Measurements from ENCODE around the gene RPS2.
"Not testable (repeated sequence)": the region's sequence is repeated elsewhere in the genome, so short reads cannot be mapped to it uniquely, and the experiment has no call there.

Gene RPS2

GRCh38 chr16:1964506-1965395 is at the start of gene RPS2:
RPS2 (minus strand) TSS chr16:1964826; CDS start chr16:1964625, 201 bp downstream.
- DNase-seq (ENCODE audit: low spot score) = peak; percentile 97

GRCh38 chr16:2013527-2013926 is 48.9 kb upstream of the RPS2 start:
- DNase-seq (ENCODE audit: low spot score) = no peak

GRCh38 chr16:2011726-2012125 is 47.1 kb upstream of the RPS2 start:
- DNase-seq (ENCODE audit: low spot score) = not testable (repeated sequence)

GRCh38 chr16:2009791-2010510 is 45.3 kb upstream of the RPS2 start, which contains the start of gene ZNF598:
ZNF598 (minus strand) TSS chr16:2009821.
- peak; percentile 89 for DNase-seq (ENCODE audit: low spot score)

GRCh38 chr16:2009164-2009711 is 44.6 kb upstream of the RPS2 start:
- no peak for DNase-seq (ENCODE audit: low spot score)

GRCh38 chr16:2008631-2009163 is 44.1 kb upstream of the RPS2 start:
- DNase-seq (ENCODE audit: low spot score) = no peak

- DNase-seq (ENCODE audit: low spot score) = no peak
Observed at GRCh38 chr16:2008009-2008526, 43.4 kb upstream of the RPS2 start.

- DNase-seq (ENCODE audit: low spot score) = no peak
Observed at GRCh38 chr16:2007081-2007836, 42.6 kb upstream of the RPS2 start.

- DNase-seq (ENCODE audit: low spot score) = no peak
Observed at GRCh38 chr16:2006317-2006716, 41.7 kb upstream of the RPS2 start.

- DNase-seq (ENCODE audit: low spot score) = peak; percentile 58
Observed at GRCh38 chr16:2005646-2006045, 41.0 kb upstream of the RPS2 start.

GRCh38 chr16:2004795-2005517 is 40.3 kb upstream of the RPS2 start:
- DNase-seq (ENCODE audit: low spot score) = no peak

GRCh38 chr16:2003827-2004641 is 39.4 kb upstream of the RPS2 start:
- DNase-seq (ENCODE audit: low spot score) = peak; percentile 92

GRCh38 chr16:2003231-2003826 is 38.7 kb upstream of the RPS2 start:
- no peak for DNase-seq (ENCODE audit: low spot score)

GRCh38 chr16:2002406-2003230 is 38.0 kb upstream of the RPS2 start:
- DNase-seq (ENCODE audit: low spot score) = no peak

- DNase-seq (ENCODE audit: low spot score) = no peak
Observed at GRCh38 chr16:2001456-2002355, 37.1 kb upstream of the RPS2 start.

- DNase-seq (ENCODE audit: low spot score) = no peak
Observed at GRCh38 chr16:2001035-2001434, 36.4 kb upstream of the RPS2 start.

GRCh38 chr16:1999866-2000514 is 35.4 kb upstream of the RPS2 start:
- DNase-seq (ENCODE audit: low spot score) = no peak

All from hematopoietic multipotent progenitor cell treated with erythropoietin and hydrocortisone succinate and interleukin-3 and kit ligand, for 15 days (in vitro differentiated cells).